HG03108 (cell line): ENCODE results near the gene SDR9C7.
"Not testable (repeated sequence)": the region's sequence is repeated elsewhere in the genome, so short reads cannot be mapped to it uniquely, and the experiment has no call there.

Experiments
- ATAC-seq: cut with Tn5 transposase; IDR thresholded peaks from one replicate; pipeline ENCODE4 v1.9.1; 2021; ENCODE audit warnings: moderate library complexity; ENCODE audit not compliant: unreplicated experiment

SDR9C7 gene

GRCh38 chr12:56954057-56954957, 20.1 kb upstream of the SDR9C7 start:
- ATAC-seq = no peak

GRCh38 chr12:56953314-56953713, 19.1 kb upstream of the SDR9C7 start:
- ATAC-seq = no peak

DNA sequence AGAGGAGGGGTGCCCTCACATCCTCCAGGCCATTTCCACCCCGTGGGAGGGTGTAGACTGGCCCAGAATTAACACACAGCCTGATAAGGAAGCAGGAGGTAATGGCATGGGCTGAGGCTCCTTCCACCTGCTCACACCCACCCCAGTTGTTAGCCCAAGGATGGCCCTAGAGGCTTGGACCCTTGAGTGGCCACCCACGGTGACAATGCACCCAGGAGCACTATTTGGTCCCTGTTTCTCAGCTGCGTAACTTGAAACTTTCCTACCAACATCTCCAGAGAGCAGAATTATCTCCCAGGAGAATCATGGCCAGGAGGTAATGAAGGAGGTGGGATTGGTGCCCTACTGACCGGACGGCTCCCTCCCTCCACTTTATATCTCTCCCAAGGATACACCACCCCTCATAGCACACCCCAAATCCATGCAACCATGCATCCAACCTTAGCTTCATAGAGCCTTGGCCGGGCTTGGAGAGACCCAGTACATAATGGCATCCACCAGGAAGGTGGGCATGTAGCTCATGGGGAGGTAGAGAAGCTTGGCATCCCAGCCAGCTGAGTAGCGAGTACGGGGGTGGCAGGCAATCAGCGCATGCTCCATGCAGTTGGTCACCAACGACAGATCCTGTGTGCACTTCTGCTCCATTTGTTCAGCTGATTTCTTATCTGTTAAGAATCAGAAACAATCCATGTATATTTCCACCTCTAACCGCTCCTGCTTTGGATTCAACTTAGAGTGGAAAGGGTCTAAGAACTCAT, 17.6 kb upstream of the SDR9C7 start:
- ATAC-seq = no peak

DNA sequence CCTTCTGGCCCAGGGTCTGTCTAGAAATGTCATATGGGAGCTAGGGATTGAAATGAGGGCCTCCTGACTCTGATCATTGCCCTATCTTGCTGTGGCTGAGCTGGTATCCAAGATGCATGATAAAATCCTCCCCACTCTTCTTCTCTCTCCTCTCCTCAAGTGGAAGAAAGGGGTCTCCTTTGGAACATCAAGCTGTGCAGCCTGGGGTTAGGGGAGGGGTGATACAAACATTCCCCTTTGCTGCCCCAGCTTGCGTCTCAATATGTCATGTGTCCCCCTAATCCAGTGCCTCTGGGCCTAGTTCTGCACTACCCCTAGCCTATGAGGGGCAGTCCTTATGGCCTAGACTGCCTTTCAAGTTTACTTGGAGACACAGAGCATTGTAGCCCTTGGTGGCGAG, 14.7 kb upstream of the SDR9C7 start:
- ATAC-seq = no peak

DNA sequence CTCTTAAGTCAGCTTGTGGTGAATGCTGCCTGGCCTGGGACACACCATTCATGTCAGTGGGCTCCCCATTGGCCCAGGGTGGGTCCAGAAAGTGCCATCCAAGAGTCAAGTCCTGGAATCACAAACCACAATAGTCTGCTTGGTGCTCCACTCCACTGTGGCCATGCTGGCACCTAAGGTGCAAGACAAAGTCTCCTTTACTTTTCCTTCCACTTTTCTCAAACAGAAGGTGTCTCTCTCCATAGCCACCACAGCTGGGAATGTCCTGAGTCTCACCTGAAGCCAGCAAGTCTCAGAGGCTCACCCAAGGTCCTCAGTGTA, 14.2 kb upstream of the SDR9C7 start:
- no peak for ATAC-seq

GRCh38 chr12:56947633-56948456, 13.6 kb upstream of the SDR9C7 start:
- ATAC-seq = no peak

DNA sequence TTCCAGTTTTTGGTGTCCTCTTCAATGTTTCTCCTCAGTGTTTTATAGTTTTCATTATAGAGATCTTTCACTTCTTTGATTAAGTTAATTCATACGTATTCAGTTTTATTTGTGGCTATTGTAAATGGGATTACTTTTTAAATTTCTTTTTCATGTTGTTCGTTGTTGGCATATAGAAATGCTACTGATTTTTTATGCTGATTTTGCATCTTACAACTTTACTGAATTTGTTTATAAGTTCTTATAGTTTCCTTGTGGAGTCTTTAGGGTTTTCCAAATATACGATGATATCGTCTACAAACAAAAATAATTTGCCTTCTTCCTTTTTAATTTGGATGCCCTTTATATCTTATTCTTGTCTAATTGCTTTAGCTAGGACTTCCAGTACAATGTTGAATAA, 9.7 kb upstream of the SDR9C7 start:
- ATAC-seq = no peak

GRCh38 chr12:56943374-56943773, 9.2 kb upstream of the SDR9C7 start:
- not testable (repeated sequence) for ATAC-seq

DNA sequence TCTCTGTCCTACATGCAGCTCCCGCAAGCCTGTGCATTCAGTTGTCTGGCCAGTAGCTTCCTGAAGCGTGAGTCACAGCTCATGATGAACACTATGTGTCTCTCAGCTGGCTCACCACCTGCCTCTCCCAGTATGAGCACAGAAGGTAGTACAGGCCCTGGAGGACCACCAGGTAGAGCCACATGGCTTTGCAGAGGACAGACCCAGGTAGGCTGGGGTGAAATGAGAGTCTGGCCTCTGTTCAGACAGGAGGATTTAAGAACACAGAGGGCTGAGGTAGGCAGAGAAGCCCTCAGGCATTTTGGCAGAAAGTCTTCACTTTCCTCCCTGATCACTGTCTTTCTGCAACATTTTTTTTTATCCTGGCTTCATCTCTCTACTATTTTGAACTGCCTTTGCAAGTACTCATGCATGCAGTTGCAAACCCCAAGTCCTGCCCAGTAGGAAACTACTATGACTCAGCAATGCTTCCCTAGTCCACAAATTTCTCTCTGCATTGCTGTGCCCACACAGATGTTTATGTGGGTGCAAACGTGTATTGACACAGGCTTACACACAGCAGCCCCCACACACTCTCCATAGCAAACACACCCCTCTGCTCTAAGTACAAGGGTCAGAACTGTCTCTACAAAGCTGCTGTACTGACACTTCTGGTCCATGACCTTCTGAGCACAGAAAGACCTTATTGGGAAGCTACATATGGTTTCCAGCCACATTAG, 7.2 kb upstream of the SDR9C7 start:
- no peak for ATAC-seq

DNA sequence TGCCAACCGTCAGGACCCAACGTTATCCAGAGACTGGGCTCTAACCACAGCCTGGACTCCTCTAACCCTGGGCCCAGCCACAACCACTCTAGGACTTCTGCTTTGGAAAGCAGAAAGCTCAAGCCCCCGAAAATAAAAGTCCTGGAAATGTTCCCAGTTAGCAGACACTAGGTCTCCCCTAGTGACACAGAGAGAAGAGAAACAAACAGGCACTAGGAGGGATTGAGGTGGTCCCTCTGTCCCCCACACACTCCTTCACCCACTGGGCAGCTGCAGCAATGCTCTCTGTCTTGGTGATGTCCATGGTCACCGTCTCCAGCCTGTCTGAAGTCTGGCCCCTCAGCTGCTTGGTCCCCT, 6.7 kb upstream of the SDR9C7 start:
- ATAC-seq = not testable (repeated sequence)

DNA sequence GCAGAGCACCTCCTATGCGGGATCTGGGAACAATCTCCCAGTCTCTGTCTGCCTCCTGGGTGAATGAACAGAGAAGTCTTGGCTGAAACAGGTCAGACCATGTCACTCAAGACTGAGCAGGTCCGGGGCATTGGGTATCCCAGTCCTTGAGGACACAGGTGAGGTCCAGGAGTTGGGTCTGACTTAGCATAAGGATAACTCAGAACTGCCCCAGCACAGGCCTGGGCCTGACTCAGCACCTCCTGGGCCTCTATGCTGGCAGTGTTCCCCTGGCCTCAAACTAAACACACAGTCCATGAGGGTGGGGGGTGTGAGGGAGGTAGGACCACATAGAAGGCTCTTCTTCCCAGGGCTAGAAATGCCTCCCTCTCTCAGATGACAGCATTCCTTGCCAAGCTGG, 1.5 kb upstream of the SDR9C7 start:
- no peak for ATAC-seq

GRCh38 chr12:56935157-56935556, 949 bp upstream of the SDR9C7 start:
- no peak for ATAC-seq

DNA sequence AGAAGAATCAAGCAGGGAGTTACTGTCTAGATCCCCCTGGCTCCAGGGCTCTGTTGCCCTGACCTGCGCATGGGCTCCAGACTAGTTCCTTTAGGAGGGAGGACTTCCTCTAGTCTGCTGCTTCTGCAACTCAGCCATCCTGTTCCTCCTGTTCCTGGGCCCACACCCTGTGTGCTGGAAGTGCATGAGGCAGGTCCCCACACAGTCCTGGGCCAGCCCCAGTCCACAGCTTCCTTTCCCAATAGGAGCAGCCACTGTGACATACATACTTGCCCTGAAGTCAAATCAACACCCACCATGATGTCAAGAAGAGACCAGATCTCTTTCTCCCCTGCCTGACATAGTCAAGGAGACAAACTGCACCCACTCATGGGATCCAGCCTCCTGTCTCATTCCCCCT, 1.3 kb downstream of the SDR9C7 start:
- ATAC-seq = no peak

DNA sequence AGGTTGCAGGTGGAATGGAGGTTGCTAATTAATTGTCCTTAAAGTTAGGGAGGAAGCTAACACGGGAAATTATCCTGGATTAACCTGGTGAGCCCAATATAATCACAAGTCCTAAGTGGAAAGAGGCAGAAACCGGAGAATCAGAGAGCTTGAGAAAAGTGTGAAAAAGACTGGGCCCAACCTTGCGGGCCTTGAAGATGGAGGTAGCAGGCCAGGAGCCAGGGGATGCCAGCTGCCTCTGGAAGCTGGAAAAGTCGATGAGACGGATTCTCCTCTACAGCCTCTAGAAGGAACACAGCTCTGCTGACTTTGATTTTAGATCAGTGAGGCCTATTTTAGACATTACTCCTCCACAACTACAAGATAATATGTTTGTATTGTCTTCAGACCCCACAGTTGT, 2.1 kb downstream of the SDR9C7 start:
- ATAC-seq = no peak

- ATAC-seq = no peak
Observed at GRCh38 chr12:56931474-56931978, 2.7 kb downstream of the SDR9C7 start.

DNA sequence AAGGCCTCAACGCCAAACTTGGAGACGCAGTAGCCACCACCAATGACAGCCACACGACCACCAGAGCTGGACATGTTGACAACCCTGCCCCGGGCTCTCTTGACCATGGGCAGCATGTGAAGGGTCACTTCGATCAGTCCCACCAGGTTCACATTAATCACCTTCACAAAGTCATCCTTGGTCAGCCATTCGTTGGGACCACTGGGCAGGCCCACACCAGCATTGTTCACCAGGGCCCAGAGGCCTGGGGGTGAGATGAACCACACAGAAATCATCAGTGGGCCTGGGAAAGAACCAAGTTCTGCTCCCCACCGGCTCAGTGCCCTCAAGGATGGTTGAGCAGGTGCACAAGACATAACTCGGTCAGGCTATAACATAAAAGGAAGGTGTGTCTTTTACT, 4.0 kb downstream of the SDR9C7 start:
- ATAC-seq = no peak

- ATAC-seq = no peak
Observed at GRCh38 chr12:56929780-56930179, 4.4 kb downstream of the SDR9C7 start.

GRCh38 chr12:56928262-56928661, 5.9 kb downstream of the SDR9C7 start:
- no peak for ATAC-seq

DNA sequence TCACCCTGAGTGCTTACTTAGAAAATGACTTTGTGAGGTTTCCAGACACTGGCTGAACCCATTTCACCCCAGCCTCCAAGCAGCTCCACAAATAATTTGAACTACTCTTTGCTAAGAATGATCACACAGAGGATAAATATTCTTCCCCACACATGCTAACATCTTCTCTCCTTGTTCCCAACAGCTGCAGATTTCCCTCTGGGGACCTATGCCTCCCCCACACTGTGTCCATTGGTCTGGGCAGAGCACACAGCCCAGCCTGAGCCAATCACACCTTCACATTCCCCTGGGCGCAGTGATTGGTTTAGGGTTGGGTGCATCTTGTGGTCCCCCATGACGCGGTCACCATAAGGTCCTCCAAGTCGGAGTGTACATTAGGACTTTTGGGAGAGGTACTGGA, 6.9 kb downstream of the SDR9C7 start:
- no peak for ATAC-seq

DNA sequence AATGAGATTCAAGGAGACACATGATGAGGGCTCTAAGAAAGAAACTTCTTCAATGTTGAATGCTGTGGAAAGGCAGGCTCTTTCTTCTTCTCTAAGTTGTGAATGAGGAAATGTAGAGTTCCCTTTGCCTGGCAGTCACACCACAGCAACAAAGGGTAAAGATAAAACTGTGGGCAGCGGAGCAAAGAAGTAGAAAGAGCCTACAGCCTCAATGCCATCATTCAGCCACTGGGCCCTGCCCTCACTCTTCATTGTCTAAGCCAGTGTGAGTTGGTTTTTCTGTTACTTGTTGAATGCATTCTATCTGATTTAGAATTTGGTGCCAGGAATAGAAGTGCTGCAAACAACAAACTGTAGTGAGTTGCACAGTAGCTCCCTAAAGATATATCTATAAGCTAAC, 12.2 kb downstream of the SDR9C7 start:
- no peak for ATAC-seq

DNA sequence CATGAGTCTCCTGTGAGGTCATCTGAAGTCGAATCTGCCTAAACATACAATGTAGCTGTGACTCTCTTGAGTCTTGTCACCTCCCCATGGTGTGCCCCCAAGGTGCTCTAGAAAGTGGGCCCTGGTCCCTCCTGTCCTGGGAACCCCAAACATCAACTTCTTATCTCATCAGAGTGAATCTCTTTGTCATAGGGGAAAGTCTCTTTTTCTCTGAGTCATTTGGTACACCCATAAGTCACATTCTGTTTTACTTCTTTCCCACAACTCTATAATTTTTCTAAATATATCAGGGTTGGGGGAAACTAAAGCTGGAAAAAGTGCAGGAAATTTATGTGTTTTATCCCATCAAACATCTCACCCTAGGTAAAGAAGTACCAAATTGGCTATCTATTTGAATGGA, 12.9 kb downstream of the SDR9C7 start:
- ATAC-seq = no peak
